ENCODE data around the gene SLAMF1.

The SLAMF1 gene

GRCh38 chr1:160623227-160623633 is 23.6 kb downstream of the SLAMF1 start:
- DNase-seq (ENCODE audit: low read depth): no peak

GRCh38 chr1:160622501-160623226 is 24.2 kb downstream of the SLAMF1 start:
- DNase-seq (ENCODE audit: low read depth): no peak

GRCh38 chr1:160621633-160622413 is 25.0 kb downstream of the SLAMF1 start:
- DNase-seq (ENCODE audit: low read depth): no peak

GRCh38 chr1:160620942-160621632 is 25.8 kb downstream of the SLAMF1 start:
- no peak for DNase-seq (ENCODE audit: low read depth)

GRCh38 chr1:160619742-160620277 is 27.0 kb downstream of the SLAMF1 start:
- DNase-seq (ENCODE audit: low read depth): no peak

GRCh38 chr1:160618763-160619274 is 28.0 kb downstream of the SLAMF1 start:
- no peak for DNase-seq (ENCODE audit: low read depth)

- DNase-seq (ENCODE audit: low read depth): no peak
Measured at GRCh38 chr1:160618327-160618726, 28.5 kb downstream of the SLAMF1 start.

GRCh38 chr1:160615660-160616059 is 31.2 kb downstream of the SLAMF1 start:
- DNase-seq (ENCODE audit: low read depth): no peak

- no peak for DNase-seq (ENCODE audit: low read depth)
Measured at GRCh38 chr1:160614410-160614809, 32.4 kb downstream of the SLAMF1 start.

GRCh38 chr1:160612613-160613218 is 34.1 kb downstream of the SLAMF1 start:
- no peak for DNase-seq (ENCODE audit: low read depth)

GRCh38 chr1:160610569-160611242 is 36.1 kb downstream of the SLAMF1 start:
- DNase-seq (ENCODE audit: low read depth): no peak

GRCh38 chr1:160608941-160609340 is 37.9 kb downstream of the SLAMF1 start:
- DNase-seq (ENCODE audit: low read depth): no peak

GRCh38 chr1:160608514-160608913 is 38.3 kb downstream of the SLAMF1 start:
- no peak for DNase-seq (ENCODE audit: low read depth)

GRCh38 chr1:160608057-160608456 is 38.8 kb downstream of the SLAMF1 start:
- DNase-seq (ENCODE audit: low read depth): no peak

GRCh38 chr1:160607672-160608032 is 39.2 kb downstream of the SLAMF1 start:
- DNase-seq (ENCODE audit: low read depth): no peak

- DNase-seq (ENCODE audit: low read depth): no peak
Measured at GRCh38 chr1:160607011-160607671, 39.7 kb downstream of the SLAMF1 start.

- DNase-seq (ENCODE audit: low read depth): no peak
Measured at GRCh38 chr1:160606611-160607010, 40.2 kb downstream of the SLAMF1 start.

- no peak for DNase-seq (ENCODE audit: low read depth)
Measured at GRCh38 chr1:160605792-160606479, 40.9 kb downstream of the SLAMF1 start.

GRCh38 chr1:160605205-160605604 is 41.6 kb downstream of the SLAMF1 start:
- DNase-seq (ENCODE audit: low read depth): no peak

GRCh38 chr1:160597705-160598104 is 49.1 kb downstream of the SLAMF1 start:
- DNase-seq (ENCODE audit: low read depth): no peak
